Dedifferentiated amniotic fluid mesenchymal stem cell (primary cell): ENCODE data around the gene LSM5.

Experiments used
- DNase-seq: peaks from one replicate; pipeline ENCODE4 v3.0.0-alpha.2; 2016; ENCODE audit errors: extremely low spot score

Gene LSM5

DNA sequence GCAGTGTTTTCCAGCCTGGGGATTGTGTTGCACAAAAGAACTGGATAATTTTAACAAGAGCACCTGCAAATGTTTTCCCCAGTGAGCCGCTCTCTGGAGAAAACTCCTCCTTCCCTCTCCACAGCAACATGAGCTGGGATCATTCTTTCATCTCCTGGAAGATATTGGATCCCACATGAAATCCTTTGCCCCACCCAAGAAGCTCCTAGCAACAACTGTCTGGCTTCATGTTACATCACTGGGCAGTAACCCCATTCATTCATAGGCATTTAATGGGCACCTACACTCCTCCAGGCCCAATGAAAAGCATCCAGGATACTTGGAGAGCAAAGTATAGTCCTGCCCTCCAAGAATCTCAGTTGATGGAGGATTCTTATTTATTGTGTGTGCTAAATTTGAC is 27.2 kb downstream of the LSM5 start:
- no peak for DNase-seq

DNA sequence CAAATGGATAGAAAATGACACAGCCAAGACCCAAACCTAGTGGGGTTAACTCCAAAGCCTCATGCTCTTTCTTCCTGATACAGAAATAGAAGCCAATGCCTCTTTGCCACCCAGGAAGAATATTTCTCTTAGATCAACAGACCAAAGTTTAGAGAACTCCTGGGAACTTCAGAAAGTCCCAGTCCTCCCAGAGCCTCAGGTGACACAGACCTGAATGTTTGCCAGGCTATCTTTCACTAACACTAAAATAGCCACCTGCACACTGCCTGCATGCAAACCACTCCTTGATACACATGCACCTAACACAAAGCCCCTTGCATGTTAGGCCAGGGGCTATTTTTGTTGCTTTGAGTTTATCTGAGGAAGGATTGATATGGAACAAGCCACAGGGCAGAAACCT is 27.7 kb downstream of the LSM5 start:
- DNase-seq: no peak

DNA sequence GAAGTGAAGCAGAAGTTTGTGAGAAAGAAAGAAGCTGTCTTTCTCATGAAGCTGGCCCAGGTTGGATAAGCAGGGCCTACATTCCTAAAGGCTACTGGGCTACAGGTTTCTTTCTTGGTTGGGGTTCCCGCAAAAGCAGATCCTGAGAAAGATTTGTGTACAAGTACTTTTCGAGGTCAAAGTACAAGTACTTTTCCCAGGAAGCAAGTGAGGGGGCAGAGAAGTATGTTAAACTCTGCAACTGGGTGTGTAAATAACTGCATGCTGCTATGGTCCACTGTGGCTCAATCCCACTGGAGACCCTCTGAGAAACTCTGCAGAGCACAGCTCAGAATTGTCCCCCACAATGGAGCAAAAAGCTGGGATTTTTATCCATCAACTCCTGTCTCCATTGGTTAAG is 28.7 kb downstream of the LSM5 start:
- no peak for DNase-seq

DNA sequence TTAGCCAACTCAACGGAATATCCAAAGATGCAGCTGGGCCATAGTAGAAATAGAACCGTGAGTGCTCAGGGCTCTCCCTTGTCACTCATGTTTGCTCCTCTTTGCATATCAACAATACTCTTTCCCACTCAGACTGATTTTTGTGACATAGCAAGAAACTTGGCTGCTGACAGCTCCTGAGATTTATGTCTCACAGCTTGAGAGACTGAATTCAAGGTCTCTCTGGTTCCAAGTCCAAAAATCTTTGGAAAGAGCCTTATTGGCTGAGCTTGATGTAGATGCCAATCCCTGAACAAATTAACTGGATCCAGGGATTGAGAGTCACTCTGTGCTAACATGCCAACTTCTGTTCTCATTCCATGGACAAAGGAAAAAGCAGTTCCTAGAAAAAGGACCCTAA is 30.4 kb downstream of the LSM5 start:
- DNase-seq: no peak

DNA sequence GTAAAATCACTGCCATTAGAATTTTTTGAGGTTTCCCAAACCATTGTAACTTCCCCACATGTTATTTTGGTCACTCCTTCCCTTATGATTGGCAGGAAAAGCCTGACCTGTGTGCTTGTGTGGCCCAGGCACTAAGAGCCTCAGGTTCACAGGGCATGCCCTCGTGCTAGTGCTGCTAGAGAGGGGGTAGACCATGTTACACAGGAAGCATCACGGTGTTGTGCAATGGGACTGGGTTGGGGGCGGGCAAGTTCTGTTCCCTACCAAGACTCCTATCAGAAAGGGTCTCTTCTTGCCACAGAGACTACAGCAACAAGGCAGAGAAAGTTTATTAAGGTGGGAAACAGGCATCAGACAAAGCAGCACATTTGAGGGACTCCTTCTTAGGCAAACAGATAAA is 32.2 kb downstream of the LSM5 start:
- no peak for DNase-seq

DNA sequence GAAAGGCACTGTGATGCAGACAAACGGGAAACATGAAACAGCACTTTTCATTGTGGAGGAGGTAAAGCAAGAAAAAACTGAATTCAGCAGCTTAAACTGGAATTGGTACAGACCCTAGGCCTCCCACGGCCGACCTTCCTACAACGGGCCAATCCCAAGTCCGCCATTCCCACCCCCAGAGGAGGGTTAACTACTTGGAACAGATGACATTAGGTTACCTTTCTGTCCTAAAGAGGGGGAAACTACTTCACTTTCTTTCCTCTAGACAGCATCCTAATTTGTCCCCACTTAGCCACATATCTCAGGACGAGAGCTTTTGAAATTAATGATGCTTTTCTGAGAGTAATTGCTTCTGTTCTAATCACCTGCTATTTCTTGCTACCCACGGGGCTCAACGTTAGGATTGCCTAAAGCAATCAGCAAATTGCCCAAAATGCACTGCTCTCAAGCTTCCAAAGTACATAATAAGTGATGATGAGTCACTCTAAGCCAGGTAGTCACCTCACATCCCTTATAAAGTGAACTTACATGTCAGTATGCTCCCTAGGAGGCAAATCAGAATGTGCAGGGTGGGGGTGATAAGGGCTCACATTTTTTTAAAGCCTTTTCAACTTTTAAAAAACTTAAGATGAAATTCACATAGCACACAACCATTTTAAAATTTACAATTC is 36.7 kb downstream of the LSM5 start:
- DNase-seq: no peak

DNA sequence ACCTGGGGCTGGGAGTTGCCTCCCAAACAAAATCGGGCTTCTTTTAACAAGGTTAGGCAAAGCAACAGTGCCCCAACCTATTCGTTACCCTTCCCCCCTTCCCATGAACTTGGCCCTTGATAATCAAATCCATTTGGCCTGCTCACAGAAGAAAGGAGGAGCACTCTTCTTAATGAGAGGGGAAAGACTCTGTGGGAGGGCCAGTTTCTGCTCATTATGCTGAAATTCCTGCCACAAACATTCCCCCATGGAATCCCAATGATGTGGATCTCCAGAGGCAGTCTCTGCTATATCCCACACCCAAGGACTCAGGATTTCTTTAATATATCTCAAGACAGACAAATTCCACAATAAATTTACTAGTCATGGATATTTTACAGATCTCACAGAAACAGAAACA is 43.0 kb downstream of the LSM5 start:
- DNase-seq: no peak

DNA sequence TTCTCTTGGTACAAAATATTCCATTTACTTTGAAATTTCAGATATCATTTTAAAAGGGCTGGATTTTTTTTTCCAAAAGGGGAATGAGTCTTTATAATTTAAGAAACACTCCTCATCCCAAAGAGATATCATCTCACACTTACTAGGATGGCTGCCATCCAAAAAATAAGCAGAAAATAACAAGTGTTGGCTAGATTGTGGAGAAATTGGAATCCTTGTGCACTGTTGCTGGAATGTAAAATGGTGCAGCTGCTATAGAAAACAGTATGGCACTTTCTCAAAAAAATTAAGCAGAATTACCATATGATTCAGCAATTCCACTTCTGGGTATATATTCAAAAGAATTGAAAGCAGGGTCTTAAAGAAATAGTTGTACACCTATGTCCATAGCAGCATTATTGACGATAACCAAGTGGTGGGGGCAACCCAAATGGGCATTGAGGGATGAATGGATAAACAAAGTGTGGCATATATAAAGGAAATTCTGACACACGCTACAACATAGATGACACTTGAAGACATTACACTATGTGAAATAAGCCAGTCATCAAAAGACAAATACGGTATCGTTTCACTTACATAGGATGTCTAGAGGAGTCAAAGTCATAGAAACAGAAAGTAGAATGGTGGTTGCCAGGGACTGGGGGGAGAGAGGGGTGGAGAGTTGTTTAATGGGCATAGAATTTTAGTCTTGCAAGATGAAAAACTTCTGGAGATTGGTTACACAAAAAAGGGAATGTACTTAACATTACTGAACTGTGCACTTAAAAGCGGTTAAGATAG is 53.8 kb downstream of the LSM5 start:
- no peak for DNase-seq
